GM19468 (cell line): Measurements from ENCODE around the gene MPPED1.

Experiments
- ATAC-seq: cut with Tn5 transposase; IDR thresholded peaks from one replicate; pipeline ENCODE4 v1.9.1; 2021; ENCODE audit warnings: mild to moderate bottlenecking, moderate library complexity, moderate number of reproducible peaks; ENCODE audit not compliant: unreplicated experiment; ENCODE audit errors: extremely low read depth

The MPPED1 gene

DNA sequence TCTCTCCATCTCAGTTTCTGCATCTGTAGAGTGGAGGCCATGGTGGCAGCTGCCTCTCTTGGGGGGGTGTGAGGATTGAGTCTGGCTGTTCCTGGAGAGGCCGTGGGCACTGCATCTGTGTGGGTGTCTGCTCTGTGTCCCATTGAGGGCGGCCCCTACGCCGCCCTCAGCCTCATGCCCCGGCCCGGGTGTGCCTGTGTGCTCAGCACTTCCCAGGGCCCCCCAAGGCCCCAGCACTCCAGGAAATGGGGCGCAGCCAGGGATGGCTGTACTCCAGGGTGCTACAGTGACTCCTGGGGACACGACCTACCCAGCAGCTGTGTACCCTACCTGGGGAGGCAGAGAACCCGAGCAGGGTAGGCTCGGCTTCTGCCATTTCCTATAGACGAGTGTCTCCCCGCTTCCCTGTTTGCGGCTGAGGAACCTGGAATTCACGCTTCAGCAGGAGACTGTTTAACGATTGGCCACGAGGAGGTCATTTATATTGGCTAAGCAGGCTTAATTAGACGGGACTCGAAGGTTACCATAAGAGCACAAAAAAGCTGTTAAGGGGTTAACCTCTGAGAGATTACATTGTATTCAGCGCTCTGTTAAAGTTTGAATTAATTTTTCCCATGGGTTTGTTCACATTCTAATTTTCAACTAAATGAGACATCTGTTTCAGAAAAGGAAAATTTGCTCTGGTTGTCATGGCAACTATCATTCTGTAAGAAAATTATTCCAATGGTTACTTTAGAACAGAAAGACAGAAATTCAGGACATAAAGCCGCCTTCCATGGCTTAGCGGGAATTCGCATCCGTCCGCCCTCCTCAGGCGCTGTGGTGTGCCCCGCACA is 76.4 kb downstream of the MPPED1 start:
- no peak for ATAC-seq

DNA sequence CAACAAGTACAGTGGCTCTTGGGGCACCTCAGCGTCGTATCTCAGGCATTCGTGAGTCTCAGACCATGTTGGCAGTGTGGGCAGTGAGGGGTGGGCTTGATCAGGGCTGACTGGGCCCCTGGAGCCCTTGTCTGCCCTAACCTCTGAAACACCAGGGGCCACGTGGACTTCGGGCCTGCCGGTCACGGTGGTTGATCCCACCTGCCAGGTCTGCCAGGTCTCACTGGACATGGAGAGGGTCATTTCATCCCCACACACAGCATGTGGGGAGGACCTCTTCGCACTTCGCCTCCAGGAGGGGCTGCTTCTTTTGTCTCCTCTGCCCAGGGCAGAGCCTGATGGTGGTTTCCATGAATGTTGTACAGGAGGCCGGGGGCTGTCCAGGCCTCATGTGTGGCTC is 77.1 kb downstream of the MPPED1 start:
- no peak for ATAC-seq

DNA sequence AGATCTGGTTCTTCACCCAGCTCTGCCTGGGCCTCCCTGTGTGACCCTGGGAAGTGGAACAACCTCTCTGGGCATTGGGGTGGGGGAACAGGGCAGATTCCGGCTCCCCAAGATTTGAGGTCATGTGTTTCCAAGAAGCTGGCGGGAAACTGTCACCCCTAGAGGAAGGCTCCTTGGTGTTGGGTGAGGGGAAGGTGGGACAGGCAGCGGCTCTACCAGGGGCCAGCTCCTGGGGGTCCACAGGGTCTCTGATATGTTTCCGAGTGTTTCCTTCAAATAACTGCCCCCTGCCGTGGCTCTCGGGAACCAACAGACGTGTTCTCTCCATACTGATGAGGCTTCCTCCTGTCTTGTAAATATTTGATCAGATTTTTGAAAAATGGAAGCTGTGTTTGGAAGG is 78.5 kb downstream of the MPPED1 start:
- ATAC-seq = no peak

DNA sequence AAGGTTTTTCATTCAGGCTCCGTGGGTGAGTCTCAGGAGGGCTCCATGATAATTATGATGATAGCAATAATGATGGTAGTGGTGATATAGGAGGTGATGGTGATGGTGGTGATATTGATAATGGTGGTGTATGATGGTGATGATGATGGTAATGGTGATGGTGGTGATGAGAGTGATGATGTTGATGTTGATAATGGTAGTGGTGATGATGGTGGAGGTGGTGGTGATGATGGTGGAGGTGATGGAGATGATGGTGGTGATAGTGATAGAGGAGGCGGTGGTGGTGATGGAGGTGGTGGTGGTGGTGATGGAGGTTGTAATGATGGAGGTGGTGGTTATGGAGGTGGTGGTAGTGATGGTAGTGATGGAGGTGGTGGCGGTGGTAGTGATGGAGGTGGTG is 79.4 kb downstream of the MPPED1 start:
- no peak for ATAC-seq

DNA sequence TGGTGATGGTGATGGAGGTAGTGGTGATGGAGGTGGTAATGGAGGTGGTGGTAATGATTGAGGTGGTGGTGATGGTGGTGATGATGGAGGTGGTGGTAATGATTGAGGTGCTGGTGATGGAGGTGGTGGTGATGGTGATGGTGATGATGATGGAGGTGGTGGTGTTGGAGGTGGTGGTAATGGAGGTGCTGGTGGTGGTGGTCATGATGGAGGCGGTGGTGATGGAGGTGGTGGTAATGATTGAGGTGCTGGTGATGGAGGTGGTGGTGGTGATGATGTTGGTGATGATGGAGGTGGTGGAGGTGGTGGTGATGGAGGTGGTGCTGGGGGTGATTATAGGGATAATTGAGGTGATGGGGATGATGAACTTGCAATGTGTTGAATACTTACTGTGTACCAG is 79.9 kb downstream of the MPPED1 start:
- ATAC-seq = no peak

DNA sequence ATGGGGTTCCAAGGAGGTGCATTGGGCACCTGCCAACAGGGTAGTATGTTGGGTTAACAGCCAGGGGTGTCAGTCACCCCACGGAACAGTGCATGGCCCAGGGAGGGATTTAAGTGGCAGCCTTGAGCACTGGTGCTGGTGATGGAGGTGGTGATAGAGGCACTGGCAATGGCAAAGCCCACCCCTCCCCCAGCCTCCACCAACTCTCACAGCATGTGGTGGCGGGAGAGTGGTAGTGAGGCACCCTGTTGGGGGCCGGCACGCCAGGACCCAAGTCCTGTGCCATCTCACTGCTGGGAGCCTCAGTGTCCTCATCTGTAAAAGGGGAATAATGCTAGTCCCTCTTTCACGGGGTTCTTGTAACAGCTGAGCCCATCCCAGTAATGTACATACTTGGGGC is 81.5 kb downstream of the MPPED1 start:
- ATAC-seq = no peak

DNA sequence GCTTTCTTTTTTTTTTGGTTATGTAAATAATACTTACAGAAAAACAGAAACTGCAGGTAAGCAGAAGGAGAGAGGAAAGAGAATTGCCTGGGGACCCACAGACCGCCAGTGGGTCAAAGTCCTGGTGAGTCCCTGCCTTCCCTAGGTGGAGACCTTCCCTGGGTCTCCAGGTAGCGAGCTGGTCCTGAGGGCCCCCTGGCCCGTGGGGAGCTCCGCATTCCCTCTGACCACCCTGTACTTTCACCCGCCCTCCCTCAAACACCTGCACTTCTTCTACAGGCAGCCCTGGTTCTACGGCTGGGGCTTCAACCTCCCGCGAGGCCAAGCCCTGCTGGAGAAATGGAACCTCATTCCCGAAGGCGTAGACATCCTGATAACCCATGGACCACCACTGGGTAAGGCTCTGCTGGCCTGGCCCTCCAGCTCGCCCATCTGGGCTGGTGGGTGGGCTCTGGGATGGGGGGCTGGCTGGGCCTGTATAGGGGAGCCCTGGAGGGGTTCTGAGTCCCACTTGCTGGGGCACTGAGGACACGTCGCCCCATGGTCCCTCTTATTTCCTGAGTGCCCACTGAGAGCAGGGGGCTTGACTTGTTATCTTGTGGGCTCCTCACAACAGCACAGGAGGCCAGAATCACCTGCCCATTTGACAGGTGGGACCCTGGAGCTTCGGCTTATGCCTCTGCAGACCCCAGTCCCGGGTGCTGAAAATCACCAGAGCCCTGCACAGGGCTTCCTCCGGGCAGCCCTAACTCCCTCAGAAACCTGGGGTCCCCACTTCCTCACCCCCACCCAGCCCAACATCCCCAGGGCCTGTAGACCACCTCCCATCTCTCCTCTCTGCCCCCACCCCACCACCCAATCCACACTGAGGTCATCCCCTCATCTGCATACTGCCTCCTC is 86.4 kb downstream of the MPPED1 start:
- no peak for ATAC-seq

DNA sequence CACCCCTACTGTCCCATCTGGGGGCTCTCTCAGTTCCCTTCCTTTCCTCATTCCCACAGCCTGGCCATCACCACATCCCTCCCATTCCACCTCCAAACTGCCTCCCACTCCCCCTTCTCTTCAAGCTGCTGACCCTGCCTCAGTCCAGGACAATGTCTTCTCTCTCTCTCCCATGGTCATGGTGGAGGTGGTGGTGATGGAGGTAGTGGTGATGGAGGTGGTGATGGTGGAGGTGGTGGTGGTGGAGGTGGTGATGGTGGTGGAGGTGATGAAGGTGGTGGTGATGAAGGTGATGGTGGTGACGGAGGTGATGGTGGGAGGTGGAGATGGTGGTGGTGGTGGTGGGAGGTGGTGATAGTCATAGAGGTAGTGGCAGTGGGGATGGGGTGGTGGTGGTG is 87.0 kb downstream of the MPPED1 start:
- ATAC-seq = no peak

DNA sequence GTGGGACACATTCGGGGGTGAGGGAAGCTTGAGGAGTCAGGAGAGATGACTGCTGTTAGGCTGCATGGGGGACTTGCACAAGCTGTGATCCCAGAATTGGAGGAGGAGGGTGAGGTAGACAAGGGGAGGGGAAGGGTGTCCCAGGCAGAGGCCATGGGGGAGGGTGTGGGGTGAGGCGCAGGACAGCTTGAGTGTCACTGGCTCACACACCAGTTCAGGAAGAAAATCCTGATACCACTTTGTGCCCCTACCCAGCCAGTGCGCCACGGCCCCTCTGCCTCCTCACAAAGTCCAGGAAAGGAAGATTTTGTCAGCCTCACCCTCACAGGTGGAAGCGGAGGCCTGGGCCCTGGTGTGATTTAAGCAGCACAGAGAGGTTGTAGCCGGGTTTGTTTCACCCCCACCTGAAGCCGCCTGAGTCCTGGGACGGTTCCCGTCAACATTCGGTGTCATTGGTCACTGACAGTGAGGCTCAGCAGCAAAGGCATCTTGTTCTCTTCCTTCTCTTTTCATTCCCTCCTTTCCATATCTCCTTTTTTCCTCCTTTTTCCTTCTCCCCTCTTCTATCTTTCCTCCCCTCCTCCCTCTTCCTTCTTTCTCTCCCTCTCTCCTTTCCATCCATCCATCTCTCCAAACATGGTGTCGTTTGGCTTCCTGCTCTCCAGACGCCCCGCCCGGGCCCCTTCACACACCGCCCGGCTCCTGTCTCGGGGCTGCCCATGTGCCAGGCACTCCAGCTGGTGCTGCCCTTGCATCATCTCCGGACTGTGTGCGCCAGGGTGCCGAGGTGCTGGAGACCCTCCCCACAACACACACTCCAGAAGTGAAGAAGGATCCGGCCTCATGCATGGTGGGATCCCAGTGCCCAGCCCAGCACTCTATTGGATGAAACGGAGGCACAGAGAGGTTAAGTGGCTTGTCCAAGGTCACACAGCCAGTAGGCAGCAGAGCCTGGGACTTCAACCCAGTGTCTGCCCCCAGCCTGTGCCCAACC is 89.3 kb downstream of the MPPED1 start:
- no peak for ATAC-seq

DNA sequence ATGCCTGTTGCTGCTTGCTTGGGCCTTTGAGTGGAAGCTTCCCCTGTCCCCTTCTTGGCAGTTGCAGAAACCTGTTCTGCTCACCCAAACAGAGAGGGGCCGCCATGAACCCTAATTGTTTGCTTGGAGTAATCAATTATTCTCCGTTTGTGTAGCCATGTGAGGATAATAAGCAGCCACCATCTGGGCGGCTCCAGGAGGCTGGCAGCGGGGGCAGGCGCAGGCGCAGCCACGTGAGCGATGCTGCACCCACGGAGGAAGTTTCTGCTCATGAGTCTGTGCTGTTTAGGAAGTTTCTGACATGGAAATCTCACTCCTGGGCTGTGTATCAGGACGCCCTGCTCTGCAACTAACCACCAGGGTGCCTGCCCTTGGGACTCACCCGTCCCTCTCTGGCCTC is 90.1 kb downstream of the MPPED1 start:
- no peak for ATAC-seq

DNA sequence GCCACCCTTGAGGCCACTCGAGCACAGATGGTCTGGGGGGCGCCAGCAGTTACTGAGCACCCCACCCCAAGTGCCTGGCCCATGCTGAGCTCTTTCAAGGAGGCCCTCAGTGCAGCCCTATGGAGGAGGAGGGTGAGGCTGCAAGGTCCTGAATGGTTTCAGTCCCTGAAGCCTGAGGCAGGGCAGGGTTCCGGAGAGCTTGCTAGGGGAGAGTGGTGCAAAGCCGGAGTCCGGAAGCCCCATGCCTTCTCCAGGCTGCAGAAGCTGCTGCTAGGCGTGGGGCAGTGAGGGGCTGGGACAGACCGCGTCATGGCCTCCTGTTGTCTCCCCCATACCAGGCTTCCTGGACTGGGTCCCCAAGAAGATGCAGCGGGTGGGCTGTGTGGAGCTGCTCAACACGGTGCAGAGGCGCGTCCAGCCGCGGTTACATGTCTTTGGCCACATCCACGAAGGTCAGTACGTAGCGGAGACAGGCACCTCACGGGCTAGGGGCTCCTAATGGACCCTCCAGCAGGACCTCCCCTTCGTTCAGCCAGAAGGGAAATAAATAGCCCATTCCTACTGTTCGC is 90.6 kb downstream of the MPPED1 start:
- no peak for ATAC-seq

DNA sequence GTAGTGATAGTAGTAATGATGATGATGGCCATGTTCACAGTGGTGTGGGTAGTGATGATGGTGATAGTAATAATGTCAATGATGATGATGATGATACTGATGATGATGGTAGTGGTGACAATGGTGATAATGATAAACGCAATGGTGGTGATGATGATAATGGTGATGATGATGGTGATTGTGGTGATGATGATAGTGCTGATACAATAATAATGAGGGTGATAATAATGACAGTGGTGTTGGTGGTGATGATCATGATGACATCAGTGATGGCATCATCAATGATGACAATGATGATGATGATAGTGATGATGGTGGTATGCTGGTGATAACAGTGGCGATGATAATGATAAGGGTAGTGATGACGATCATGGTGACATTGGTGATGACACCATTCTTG is 92.3 kb downstream of the MPPED1 start:
- no peak for ATAC-seq

DNA sequence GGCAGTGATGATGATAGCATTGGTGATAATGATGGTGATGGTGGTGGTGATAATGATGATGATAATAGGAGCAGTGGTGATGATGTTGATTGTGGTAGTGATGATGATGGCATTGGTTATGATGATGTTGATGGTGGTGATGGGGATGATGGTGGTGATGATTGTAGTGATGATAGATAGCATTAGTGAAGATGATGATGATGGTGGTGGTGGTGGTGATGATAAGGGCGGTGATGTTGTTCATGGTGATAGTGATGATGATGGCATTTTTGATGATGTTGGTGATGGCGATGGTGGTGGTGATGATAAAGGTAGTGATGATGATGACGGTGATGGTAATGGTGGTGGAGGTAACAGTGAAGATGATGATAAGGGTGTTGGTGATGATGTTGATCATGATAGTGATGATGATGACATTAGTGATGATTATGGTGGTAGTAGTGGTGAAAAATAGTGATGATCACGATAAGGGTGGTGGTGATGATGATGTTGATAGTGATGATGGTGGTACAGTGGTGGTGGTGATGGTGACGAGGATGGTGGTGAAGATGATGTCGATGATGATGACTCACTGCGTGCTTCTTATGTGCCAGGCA is 93.0 kb downstream of the MPPED1 start:
- ATAC-seq = no peak

DNA sequence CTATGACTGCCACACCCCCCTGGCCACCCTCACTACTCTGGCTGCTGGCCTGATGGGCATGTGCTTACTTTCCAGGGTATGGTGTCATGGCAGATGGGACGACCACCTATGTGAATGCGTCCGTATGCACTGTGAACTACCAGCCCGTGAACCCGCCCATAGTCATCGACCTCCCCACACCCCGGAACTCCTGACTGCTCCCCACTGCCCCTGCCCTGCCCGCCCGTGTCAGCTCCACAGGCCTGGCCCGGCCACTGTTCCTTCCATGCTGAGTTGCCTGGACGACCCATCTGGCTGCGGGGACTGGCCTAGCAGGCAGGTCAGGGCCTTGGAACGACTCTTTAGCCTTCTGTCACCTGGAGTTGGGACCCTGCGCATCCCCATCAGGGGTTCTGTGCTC is 93.6 kb downstream of the MPPED1 start:
- ATAC-seq = no peak

DNA sequence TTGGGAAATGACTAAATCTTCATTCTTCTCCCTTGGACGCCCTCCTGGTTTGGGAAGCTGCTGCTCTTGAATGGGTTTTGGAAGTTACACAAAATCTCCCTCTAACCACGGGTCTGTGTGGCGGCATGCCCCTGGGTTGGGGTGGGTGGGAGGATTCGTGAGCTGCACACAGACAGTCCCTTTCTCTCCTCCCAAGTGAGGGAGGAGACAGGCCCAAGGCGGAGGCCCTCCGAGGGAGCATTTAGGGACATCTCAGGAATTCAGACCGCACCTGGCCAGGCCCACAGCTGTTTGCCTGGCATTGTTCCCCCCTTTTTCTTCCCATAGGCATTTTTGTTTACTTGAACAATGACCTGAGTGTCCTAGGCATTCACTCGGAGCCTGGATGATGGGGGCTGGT is 94.1 kb downstream of the MPPED1 start:
- ATAC-seq = no peak

DNA sequence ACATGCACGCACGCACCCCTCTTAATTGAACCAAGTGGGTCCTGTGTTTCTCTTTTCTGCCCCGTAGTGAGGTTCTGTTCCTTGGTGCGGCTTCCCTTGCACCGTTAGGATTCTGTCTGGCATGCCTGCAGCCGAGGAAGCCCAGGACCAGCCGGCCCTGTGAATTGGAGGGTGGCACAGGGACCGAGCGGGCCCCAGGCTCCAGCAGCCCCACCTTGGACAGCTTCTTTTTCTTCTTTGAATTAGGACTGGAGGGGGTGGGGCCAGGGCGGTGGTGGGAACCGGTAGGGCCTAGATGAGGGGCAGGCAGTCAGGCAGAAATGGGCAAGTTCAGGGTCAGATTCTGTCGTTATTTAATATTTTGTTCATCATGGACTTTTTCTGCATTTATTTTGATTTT is 94.7 kb downstream of the MPPED1 start:
- no peak for ATAC-seq

DNA sequence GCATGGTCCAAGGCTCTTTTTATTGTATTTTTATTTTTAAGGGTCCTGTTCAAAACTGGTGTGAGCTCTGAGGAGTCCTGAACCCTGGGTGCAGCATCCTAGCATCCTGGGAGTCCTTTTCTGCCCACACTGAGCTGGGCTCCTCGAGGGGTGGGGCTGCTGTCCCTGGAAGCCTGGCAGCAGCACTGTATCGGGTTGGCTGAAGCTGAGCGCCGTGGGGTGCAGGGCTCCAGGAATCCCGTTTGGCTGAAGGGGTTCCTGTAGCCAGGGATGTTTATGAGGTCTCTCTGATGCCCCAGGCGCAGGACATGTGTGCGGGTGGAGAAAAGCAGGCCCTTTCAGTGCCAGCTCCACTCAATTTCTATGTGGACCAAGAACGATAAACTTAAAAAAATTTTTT is 95.4 kb downstream of the MPPED1 start:
- ATAC-seq = no peak

DNA sequence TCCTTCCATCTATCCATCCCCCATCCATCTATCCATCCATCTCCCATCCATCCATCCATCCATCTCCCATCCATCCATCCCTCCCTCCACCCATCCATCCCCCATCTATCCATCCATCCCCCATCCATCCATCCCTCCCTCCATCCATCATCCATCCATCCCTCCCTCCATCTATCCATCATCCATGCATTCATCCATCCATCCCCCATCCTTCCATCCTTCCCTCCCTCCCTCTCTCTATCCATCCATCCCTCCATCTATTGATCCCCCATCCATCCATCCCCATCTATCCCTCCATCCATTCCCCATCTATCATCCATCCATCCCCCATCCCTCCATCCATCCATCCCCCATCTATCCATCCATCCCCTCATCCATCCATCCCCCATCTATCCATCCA is 96.7 kb downstream of the MPPED1 start:
- no peak for ATAC-seq

DNA sequence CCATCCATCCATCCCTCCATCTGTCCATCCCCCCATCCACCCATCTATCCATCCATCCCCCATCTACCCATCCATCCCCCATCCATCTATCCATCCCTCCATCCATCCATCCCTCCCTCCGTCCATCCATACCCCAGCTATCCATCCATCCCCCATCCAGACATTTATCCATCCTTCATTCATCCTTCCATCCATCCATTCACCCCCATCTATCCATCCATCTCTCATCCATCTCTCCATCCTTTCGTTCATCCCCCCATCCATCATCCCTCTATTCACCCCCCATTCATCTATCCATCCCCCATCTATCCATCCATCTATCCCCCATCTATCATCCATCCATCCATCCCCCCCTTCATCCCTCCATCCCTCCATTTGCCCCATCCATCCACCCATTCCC is 97.5 kb downstream of the MPPED1 start:
- ATAC-seq = no peak
